Loucy (cell line): Measurements from ENCODE around the gene KLHL3.
A peak's percentile ranks its signal among the peaks of the same experiment; 100 is the strongest.

Experiments
- H2AFZ ChIP-seq: fragments of 200-600 bp; sonication (generic); 2 replicates; pipeline ENCODE4 v1.6.0; 2016; ENCODE audit warnings: antibody characterized with exemption, mild to moderate bottlenecking, low read length, moderate library complexity
- H3F3A ChIP-seq: fragments of 200-600 bp; 2 replicates; pipeline ENCODE4 v1.6.0; 2016; ENCODE audit warnings: antibody characterized with exemption, low read depth, mild to moderate bottlenecking
- H3K27me3 ChIP-seq: fragments of 200-600 bp; sonication (generic); 2 replicates; pipeline ENCODE4 v1.6.1; 2014; ENCODE audit warnings: low read length, mild to moderate bottlenecking; ENCODE audit not compliant: insufficient read depth, poor library complexity, severe bottlenecking
- H3K36me3 ChIP-seq: fragments of 200-600 bp; sonication (generic); 2 replicates; pipeline ENCODE4 v1.6.1; 2016; ENCODE audit warnings: low read length; ENCODE audit not compliant: insufficient read depth
- H3K4me1 ChIP-seq: fragments of 200-600 bp; sonication (generic); 2 replicates; pipeline ENCODE4 v1.5.1; 2014; ENCODE audit warnings: low read length, mild to moderate bottlenecking; ENCODE audit not compliant: insufficient read depth, poor library complexity, severe bottlenecking
- H3K4me2 ChIP-seq: fragments of 200-600 bp; sonication (generic); 2 replicates; pipeline ENCODE4 v1.6.0; 2014; ENCODE audit warnings: antibody characterized with exemption, low read length, low read depth, mild to moderate bottlenecking; ENCODE audit not compliant: poor library complexity, severe bottlenecking
- H3K4me3 ChIP-seq: fragments of 200-600 bp; sonication (generic); 2 replicates; pipeline ENCODE4 v1.5.1; 2014; ENCODE audit warnings: low read length, mild to moderate bottlenecking, mixed read lengths; ENCODE audit not compliant: poor library complexity, severe bottlenecking
- H3K79me2 ChIP-seq: fragments of 200-600 bp; sonication (generic); 2 replicates; pipeline ENCODE4 v1.6.1; 2014; ENCODE audit warnings: low read length; ENCODE audit not compliant: insufficient read depth
- H3K9ac ChIP-seq: fragments of 200-600 bp; sonication (generic); 2 replicates; pipeline ENCODE4 v1.6.0; 2014; ENCODE audit warnings: mild to moderate bottlenecking, low read depth, low read length, moderate library complexity; ENCODE audit not compliant: poor library complexity, severe bottlenecking
- H3K9me2 ChIP-seq: fragments of 200-600 bp; sonication (generic); replicated peaks from 2 replicates; pipeline ENCODE4 v1.6.1; 2016; ENCODE audit warnings: low read depth, low read length, mixed read lengths
- H3K9me3 ChIP-seq: fragments of 200-600 bp; sonication (generic); 2 replicates; pipeline ENCODE4 v1.6.1; 2014; ENCODE audit warnings: mild to moderate bottlenecking, antibody characterized with exemption, low read length, low read depth; ENCODE audit not compliant: insufficient read depth
- H4K20me1 ChIP-seq: fragments of 200-600 bp; sonication (generic); 2 replicates; pipeline ENCODE4 v1.6.0; 2014; ENCODE audit warnings: antibody characterized with exemption, low read length, mild to moderate bottlenecking; ENCODE audit not compliant: insufficient read depth, poor library complexity, severe bottlenecking
- EZH2phosphoT487 ChIP-seq: fragments of 200-600 bp; IDR thresholded peaks from 2 replicates; pipeline ENCODE4 v1.6.1; 2018; ENCODE audit warnings: antibody characterized with exemption, mild to moderate bottlenecking, moderate library complexity, borderline replicate concordance
- TF ChIP-seq, protein P1 (sequence below): fragments of 200-600 bp; sonication (generic); conservative IDR thresholded peaks from 2 replicates; pipeline ENCODE4 v1.5.1; 2014; ENCODE audit warnings: mild to moderate bottlenecking, antibody characterized with exemption, low read length

The KLHL3 gene

GRCh38 chr5:137699336-137700281, 36.3 kb downstream of the KLHL3 start:
- Histone ChIP-seq H3K9me2 (no peaks in the 10 kb centered on the region), H3K4me1 (peaks cover 20% of the 10 kb centered on the region), H3K4me2 (no peak overlapping the region), H2AFZ (no peak overlapping the region), H3K9me3 (no peaks in the 10 kb centered on the region), H4K20me1 (no peaks in the 10 kb centered on the region), H3K4me3 (no peak overlapping the region), H3K9ac (no peak overlapping the region), H3K36me3 (peaks cover 26% of the 10 kb centered on the region; the same call in 1 of the 2 replicates), H3F3A (no peaks in the 10 kb centered on the region), H3K79me2 (no peaks in the 10 kb centered on the region), H3K27me3 (no peaks in the 10 kb centered on the region)
- TF ChIP-seq EZH2phosphoT487, result no peak
- TF ChIP-seq, protein P1, sequence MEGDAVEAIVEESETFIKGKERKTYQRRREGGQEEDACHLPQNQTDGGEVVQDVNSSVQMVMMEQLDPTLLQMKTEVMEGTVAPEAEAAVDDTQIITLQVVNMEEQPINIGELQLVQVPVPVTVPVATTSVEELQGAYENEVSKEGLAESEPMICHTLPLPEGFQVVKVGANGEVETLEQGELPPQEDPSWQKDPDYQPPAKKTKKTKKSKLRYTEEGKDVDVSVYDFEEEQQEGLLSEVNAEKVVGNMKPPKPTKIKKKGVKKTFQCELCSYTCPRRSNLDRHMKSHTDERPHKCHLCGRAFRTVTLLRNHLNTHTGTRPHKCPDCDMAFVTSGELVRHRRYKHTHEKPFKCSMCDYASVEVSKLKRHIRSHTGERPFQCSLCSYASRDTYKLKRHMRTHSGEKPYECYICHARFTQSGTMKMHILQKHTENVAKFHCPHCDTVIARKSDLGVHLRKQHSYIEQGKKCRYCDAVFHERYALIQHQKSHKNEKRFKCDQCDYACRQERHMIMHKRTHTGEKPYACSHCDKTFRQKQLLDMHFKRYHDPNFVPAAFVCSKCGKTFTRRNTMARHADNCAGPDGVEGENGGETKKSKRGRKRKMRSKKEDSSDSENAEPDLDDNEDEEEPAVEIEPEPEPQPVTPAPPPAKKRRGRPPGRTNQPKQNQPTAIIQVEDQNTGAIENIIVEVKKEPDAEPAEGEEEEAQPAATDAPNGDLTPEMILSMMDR, result no peak

GRCh38 chr5:137696481-137696880, 39.4 kb downstream of the KLHL3 start:
- H3K4me2 ChIP-seq, result peak overlapping the region; percentile 54
- H3K9me2 ChIP-seq, result no peaks in the 10 kb centered on the region
- peaks cover 26% of the 10 kb centered on the region; the same call in 1 of the 2 replicates for H3K36me3 ChIP-seq
- TF ChIP-seq EZH2phosphoT487, result no peak
- TF ChIP-seq, protein P1, result no peak
- H2AFZ ChIP-seq, result 0 out of 2 replicates have a peak overlapping the region, but pooled peaks have one; percentile 64
- H3F3A ChIP-seq, result no peaks in the 10 kb centered on the region
- no peaks in the 10 kb centered on the region for H3K27me3 ChIP-seq
- peak overlapping the region; percentile 32 for H3K9ac ChIP-seq
- H3K79me2 ChIP-seq, result no peaks in the 10 kb centered on the region
- H4K20me1 ChIP-seq, result no peaks in the 10 kb centered on the region
- peaks cover 20% of the 10 kb centered on the region for H3K4me1 ChIP-seq
- H3K9me3 ChIP-seq, result no peaks in the 10 kb centered on the region
- peak overlapping the region; percentile 40 for H3K4me3 ChIP-seq

DNA sequence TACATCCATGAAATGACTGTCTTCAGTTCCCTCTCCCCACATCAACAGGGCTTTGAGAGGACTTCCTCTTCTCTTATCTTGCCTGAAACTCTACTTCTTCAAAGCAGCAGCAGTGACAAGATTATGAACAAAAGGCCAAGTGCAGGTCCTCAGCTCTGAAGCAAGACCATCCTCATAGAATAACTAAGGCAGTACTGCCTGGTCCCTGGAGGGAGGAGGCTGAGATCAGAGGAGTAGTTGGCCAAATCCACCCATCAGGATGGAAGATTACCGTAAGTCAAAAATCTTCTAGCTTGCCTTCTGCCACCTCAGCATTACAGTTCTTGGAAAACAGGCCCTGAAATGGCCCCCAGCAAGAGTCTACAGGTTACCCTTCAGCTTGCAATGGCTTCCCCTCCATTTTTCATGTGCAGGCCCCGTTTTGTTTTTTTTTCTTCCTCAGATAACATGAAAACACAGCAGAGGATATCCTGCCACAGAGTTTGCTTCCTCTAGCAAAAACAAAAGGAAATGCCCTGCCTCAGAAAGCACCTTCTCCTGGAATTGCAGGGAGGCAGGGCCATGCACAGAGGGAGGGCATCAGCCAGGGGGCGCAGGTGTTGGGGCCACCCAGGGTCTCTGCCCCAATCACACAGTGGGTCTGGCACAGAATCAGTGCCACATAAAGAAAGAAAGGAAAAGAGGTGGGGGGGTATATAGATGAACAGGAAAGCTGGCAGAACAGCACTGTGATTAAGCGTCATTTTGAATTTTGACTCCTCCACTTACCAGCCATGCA, 40.0 kb downstream of the KLHL3 start:
- Histone ChIP-seq H3F3A (no peaks in the 10 kb centered on the region), H3K27me3 (no peaks in the 10 kb centered on the region), H3K4me1 (peaks cover 20% of the 10 kb centered on the region), H3K4me2 (peak overlapping the region; percentile 54), H4K20me1 (no peaks in the 10 kb centered on the region), H3K9me2 (no peaks in the 10 kb centered on the region), H3K36me3 (peaks cover 27% of the 10 kb centered on the region; the same call in 1 of the 2 replicates), H3K4me3 (peak overlapping the region; percentile 40), H3K79me2 (no peaks in the 10 kb centered on the region), H3K9me3 (no peaks in the 10 kb centered on the region), H2AFZ (peak overlapping the region; percentile 64), H3K9ac (peak overlapping the region; percentile 32)
- no peak for TF ChIP-seq EZH2phosphoT487
- TF ChIP-seq, protein P1, result peak; percentile 62
